Ishikawa (cell line): Measurements from ENCODE around the gene CDK16.

Source experiments
- CEBPB ChIP-seq: IDR thresholded peaks from 2 replicates; pipeline ENCODE4 v1.6.1; 2012
- CREB1 ChIP-seq: IDR thresholded peaks from 2 replicates; pipeline ENCODE4 v1.6.1; 2012; ENCODE audit warnings: low read depth
- EGR1 ChIP-seq: IDR thresholded peaks from 2 replicates; pipeline ENCODE4 v1.6.1; 2012
- EP300 ChIP-seq: IDR thresholded peaks from 2 replicates; pipeline ENCODE4 v1.6.1; 2012; ENCODE audit warnings: borderline replicate concordance
- FOXM1 ChIP-seq: IDR thresholded peaks from 2 replicates; pipeline ENCODE4 v1.6.1; 2012; ENCODE audit warnings: low read depth, borderline replicate concordance
- NFIC ChIP-seq: IDR thresholded peaks from 2 replicates; pipeline ENCODE4 v1.6.1; 2012
- RAD21 ChIP-seq: IDR thresholded peaks from 2 replicates; pipeline ENCODE4 v1.6.1; 2012; ENCODE audit warnings: low read depth
- TAF1 ChIP-seq: IDR thresholded peaks from 2 replicates; pipeline ENCODE4 v1.6.1; 2012; ENCODE audit warnings: low read depth, mild to moderate bottlenecking
- TCF12 ChIP-seq: IDR thresholded peaks from 2 replicates; pipeline ENCODE4 v1.6.1; 2012; ENCODE audit warnings: low read depth
- TEAD4 ChIP-seq: IDR thresholded peaks from 2 replicates; pipeline ENCODE4 v1.6.1; 2012
- YY1 ChIP-seq: IDR thresholded peaks from 2 replicates; pipeline ENCODE4 v1.6.1; 2012; ENCODE audit warnings: low read depth
- ZBTB7A ChIP-seq: IDR thresholded peaks from 2 replicates; pipeline ENCODE4 v1.6.1; 2012; ENCODE audit warnings: low read depth
- TF ChIP-seq, protein P1 (sequence below): IDR thresholded peaks from 2 replicates; pipeline ENCODE4 v1.6.1; 2012
- TF ChIP-seq, protein P2 (sequence below): IDR thresholded peaks from 2 replicates; pipeline ENCODE4 v1.6.1; 2012; ENCODE audit warnings: low read depth, mild to moderate bottlenecking
- TF ChIP-seq, protein P3 (sequence below): IDR thresholded peaks from 2 replicates; pipeline ENCODE4 v1.6.1; 2012

CDK16 gene

GRCh38 chrX:47194194-47194787, 24.2 kb upstream of the CDK16 start:
- TF ChIP-seq EGR1 (no peak), ZBTB7A (no peak), NFIC (no peak), FOXM1 (no peak), TEAD4 (no peak), CREB1 (no peak), TAF1 (no peak), TCF12 (no peak), RAD21 (no peak)
- TF ChIP-seq, protein P1, sequence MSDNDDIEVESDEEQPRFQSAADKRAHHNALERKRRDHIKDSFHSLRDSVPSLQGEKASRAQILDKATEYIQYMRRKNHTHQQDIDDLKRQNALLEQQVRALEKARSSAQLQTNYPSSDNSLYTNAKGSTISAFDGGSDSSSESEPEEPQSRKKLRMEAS = no peak
- TF ChIP-seq, protein P2, sequence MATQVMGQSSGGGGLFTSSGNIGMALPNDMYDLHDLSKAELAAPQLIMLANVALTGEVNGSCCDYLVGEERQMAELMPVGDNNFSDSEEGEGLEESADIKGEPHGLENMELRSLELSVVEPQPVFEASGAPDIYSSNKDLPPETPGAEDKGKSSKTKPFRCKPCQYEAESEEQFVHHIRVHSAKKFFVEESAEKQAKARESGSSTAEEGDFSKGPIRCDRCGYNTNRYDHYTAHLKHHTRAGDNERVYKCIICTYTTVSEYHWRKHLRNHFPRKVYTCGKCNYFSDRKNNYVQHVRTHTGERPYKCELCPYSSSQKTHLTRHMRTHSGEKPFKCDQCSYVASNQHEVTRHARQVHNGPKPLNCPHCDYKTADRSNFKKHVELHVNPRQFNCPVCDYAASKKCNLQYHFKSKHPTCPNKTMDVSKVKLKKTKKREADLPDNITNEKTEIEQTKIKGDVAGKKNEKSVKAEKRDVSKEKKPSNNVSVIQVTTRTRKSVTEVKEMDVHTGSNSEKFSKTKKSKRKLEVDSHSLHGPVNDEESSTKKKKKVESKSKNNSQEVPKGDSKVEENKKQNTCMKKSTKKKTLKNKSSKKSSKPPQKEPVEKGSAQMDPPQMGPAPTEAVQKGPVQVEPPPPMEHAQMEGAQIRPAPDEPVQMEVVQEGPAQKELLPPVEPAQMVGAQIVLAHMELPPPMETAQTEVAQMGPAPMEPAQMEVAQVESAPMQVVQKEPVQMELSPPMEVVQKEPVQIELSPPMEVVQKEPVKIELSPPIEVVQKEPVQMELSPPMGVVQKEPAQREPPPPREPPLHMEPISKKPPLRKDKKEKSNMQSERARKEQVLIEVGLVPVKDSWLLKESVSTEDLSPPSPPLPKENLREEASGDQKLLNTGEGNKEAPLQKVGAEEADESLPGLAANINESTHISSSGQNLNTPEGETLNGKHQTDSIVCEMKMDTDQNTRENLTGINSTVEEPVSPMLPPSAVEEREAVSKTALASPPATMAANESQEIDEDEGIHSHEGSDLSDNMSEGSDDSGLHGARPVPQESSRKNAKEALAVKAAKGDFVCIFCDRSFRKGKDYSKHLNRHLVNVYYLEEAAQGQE = no peak
- TF ChIP-seq, protein P3, sequence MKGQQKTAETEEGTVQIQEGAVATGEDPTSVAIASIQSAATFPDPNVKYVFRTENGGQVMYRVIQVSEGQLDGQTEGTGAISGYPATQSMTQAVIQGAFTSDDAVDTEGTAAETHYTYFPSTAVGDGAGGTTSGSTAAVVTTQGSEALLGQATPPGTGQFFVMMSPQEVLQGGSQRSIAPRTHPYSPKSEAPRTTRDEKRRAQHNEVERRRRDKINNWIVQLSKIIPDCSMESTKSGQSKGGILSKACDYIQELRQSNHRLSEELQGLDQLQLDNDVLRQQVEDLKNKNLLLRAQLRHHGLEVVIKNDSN = no peak

GRCh38 chrX:47196098-47196497, 22.4 kb upstream of the CDK16 start:
- no peak for TF ChIP-seq RAD21
- no peak for TF ChIP-seq TAF1
- TF ChIP-seq YY1 = no peak
- TF ChIP-seq, protein P3 = no peak
- no peak for TF ChIP-seq EP300
- TF ChIP-seq CREB1 = no peak
- TF ChIP-seq EGR1 = no peak
- TF ChIP-seq CEBPB = no peak
- no peak for TF ChIP-seq TCF12
- TF ChIP-seq, protein P2 = no peak
- TF ChIP-seq NFIC = no peak
- TF ChIP-seq, protein P1 = no peak
- no peak for TF ChIP-seq FOXM1
- no peak for TF ChIP-seq ZBTB7A
- TF ChIP-seq TEAD4 = no peak

GRCh38 chrX:47197526-47197925, 21.0 kb upstream of the CDK16 start:
- TF ChIP-seq RAD21 = no peak
- no peak for TF ChIP-seq EGR1
- TF ChIP-seq ZBTB7A = no peak
- no peak for TF ChIP-seq EP300
- no peak for TF ChIP-seq CREB1
- TF ChIP-seq, protein P1 = no peak
- no peak for TF ChIP-seq TCF12
- TF ChIP-seq YY1 = no peak
- TF ChIP-seq NFIC = no peak
- TF ChIP-seq CEBPB = no peak
- no peak for TF ChIP-seq FOXM1
- TF ChIP-seq, protein P2 = no peak
- no peak for TF ChIP-seq TEAD4
- no peak for TF ChIP-seq TAF1
- TF ChIP-seq, protein P3 = no peak
